ENCODE measurements around the gene CGB1. TPM values are rescaled to one million over a fixed set of nuclear protein-coding genes. Genes with fewer than 3 reads are reported as not detected.

CGB1 gene
- total and polyA plus RNA-seq, 2 of the 8 experiments (the other 6 are each of a cell fraction or from before 2014, with no cell fraction given): not detected

GRCh38 chr19:48989701-48990291 lies 46.9 kb downstream of the CGB1 start:
- 92% methylated on average over 14 of the region's 17 CpGs; no CpG with 5 or more reads in 1 of the 2 experiments for WGBS, 2 experiments (ENCODE audit: extremely low coverage in 1 of 2, insufficient coverage in 1 of 2, insufficient read length in 1 of 2, insufficient replicate concordance in 2 of 2, low coverage in 1 of 2, low lambda C conversion rate in 2 of 2, missing lambda C conversion rate in 1 of 2)
- Histone ChIP-seq H4K20me1 (replicated peaks in 1 of 2; ENCODE audit: control insufficient read depth in 1 of 2, insufficient read depth in 2 of 2, low read length in 2 of 2) (peaks cover 0 to 10% of the 10 kb centered on the region in 2 experiments), H2BK20ac (ENCODE audit: low read length) (no peak overlapping the region), H2BK5ac (ENCODE audit: low read depth, low read length) (no peak overlapping the region), H3K4ac (replicated peaks; ENCODE audit: insufficient read length, low read depth, low read length) (no peak overlapping the region), H3K36me3 (ENCODE audit: control insufficient read depth in 2 of 4, insufficient read depth in 4 of 4, low read length in 3 of 4) (peaks cover 3 to 21% (median 9%) of the 10 kb centered on the region in 4 experiments; a peak in 5 of 8 replicates), H3K9ac (replicated peaks in 1 of 4; ENCODE audit: extremely low read depth in 1 of 4, low read depth in 3 of 4, low read length in 3 of 4) (no peak overlapping the region), H3K56ac (replicated peaks; ENCODE audit: insufficient read length, low read depth, low read length) (no peak overlapping the region), H3K4me2 (ENCODE audit: insufficient read depth in 1 of 2, low read depth in 2 of 2, low read length in 2 of 2) (no peak overlapping the region; a peak in 1 of 4 replicates), H3K14ac (ENCODE audit: insufficient read length) (no peak overlapping the region), H2AK5ac (ENCODE audit: low read depth, low read length) (no peak overlapping the region), H3K27me3 (replicated peaks in 1 of 4; ENCODE audit: control insufficient read depth in 3 of 4, extremely low read depth in 1 of 4, insufficient read depth in 3 of 4, low read length in 3 of 4) (no peaks in the 10 kb centered on the region), H2AFZ (ENCODE audit: low read length) (no peak overlapping the region), H3K18ac (ENCODE audit: extremely low read depth, low read length) (no peak overlapping the region), H3K27ac (ENCODE audit: low read depth, low read length) (no peak overlapping the region), H2BK12ac (ENCODE audit: low read depth, low read length) (no peak overlapping the region), H2BK120ac (replicated peaks; ENCODE audit: low read depth, low read length) (no peak overlapping the region), H3K79me1 (ENCODE audit: low read depth, low read length) (peaks cover 8% of the 10 kb centered on the region), H3K9me3 (ENCODE audit: insufficient read depth in 2 of 2, low read depth in 1 of 2, low read length in 1 of 2) (no peaks in the 10 kb centered on the region), H3K23ac (ENCODE audit: insufficient read length) (no peak overlapping the region), H4K8ac (ENCODE audit: extremely low read depth, insufficient read depth, low read length) (no peak overlapping the region; the same call in 1 of the 2 replicates), H3K4me1 (replicated peaks in 1 of 4; ENCODE audit: control insufficient read depth in 3 of 4, insufficient read depth in 4 of 4, low read length in 3 of 4) (peaks cover 0 to 3% (median 0%) of the 10 kb centered on the region in 4 experiments; a peak in 2 of 7 replicates), H4K5ac (ENCODE audit: insufficient read length, low read depth, low read length) (no peak overlapping the region), H3K79me2 (ENCODE audit: control insufficient read depth in 1 of 2, insufficient read depth in 2 of 2, low read length in 2 of 2) (peaks cover 5 to 15% of the 10 kb centered on the region in 2 experiments; a peak in 3 of 4 replicates), H4K91ac (replicated peaks; ENCODE audit: insufficient read length, low read length) (no peak overlapping the region), H2BK15ac (ENCODE audit: low read length) (no peak overlapping the region), H3K23me2 (ENCODE audit: low read depth, low read length) (peaks cover 8% of the 10 kb centered on the region; the same call in 1 of the 2 replicates), H3K4me3 (ENCODE audit: extremely low read depth in 1 of 4, insufficient read depth in 2 of 4, low read depth in 3 of 4, low read length in 4 of 4) (no peak overlapping the region)
- FAIRE-seq: no peak
- ChIA-PET POLR2A (ENCODE audit: partially characterized antibody) (interaction anchor here (0.6 kb wide), 1 partner anchor 26 kb away, joined by 3 read pairs; no protein-coding TSS in a partner anchor), CTCF (ENCODE audit: partially characterized antibody) (interaction anchor here (1.1 to 2.9 kb wide), 4 partner anchors 8 to 19 kb away, joined by 3 to 13 read pairs (median 3); no protein-coding TSS in a partner anchor)
- DNase-seq (ENCODE audit: low read depth in 1 of 2, low spot score in 2 of 2): no peak
- no peak for TF ChIP-seq SP2 (IDR thresholded peaks at IDR 0.05; ENCODE audit: low read length)
- no peak for TF ChIP-seq ATF2 (IDR thresholded peaks at IDR 0.05; ENCODE audit: low read length)
- TF ChIP-seq TAF1 (IDR thresholded peaks at IDR 0.05; ENCODE audit: low read depth, low read length): no peak
- TF ChIP-seq KDM4A (IDR thresholded peaks at IDR 0.05; ENCODE audit: low read depth, low read length, severe bottlenecking): no peak
- TF ChIP-seq SIRT6 (IDR thresholded peaks at IDR 0.05; ENCODE audit: low read length): no peak
- TF ChIP-seq POU5F1 (IDR thresholded peaks at IDR 0.05; ENCODE audit: low read depth, low read length): no peak

All from H1 (cell line).